Lung (tissue), 12 donors: Measurements from ENCODE around the gene EFS. TPM values are rescaled to one million over a fixed set of nuclear protein-coding genes. Genes with fewer than 3 reads are reported as not detected.

Experiments
- ATAC-seq: fragments of 200-7000 bp; cut with Tn5 transposase; one replicate; pipeline ENCODE4 v1.9.1; 2020; ENCODE audit warnings: moderate number of reproducible peaks; ENCODE audit not compliant: insufficient read depth, low FRiP score
- DNase-seq, 3 donors: peaks; one replicate each; pipeline ENCODE4 v3.0.0-alpha.2; 2013 to 2017
- H3K27ac ChIP-seq, 2 donors: one replicate each; pipeline ENCODE4 v1.5.1; 2013; ENCODE audit warnings: mild to moderate bottlenecking in 2 of 2, moderate library complexity in 2 of 2, control low read depth in 1 of 2, inconsistent platforms in 1 of 2, low read depth in 1 of 2, low read length in 1 of 2
- H3K27me3 ChIP-seq, 3 donors: one replicate each; pipeline ENCODE4 v1.5.1; 2013; ENCODE audit warnings: low read length in 2 of 3; ENCODE audit not compliant: control insufficient read depth in 3 of 3, insufficient read depth in 3 of 3
- H3K36me3 ChIP-seq, 4 donors: one replicate each; pipeline ENCODE4 v1.5.1; 2013; ENCODE audit warnings: low read length in 4 of 4, mild to moderate bottlenecking in 1 of 4, moderate library complexity in 1 of 4; ENCODE audit not compliant: control insufficient read depth in 4 of 4, insufficient read depth in 4 of 4
- H3K4me1 ChIP-seq, 5 donors: one replicate each; pipeline ENCODE4 v1.5.1; 2013; ENCODE audit warnings: low read length in 5 of 5, mild to moderate bottlenecking in 2 of 5, moderate library complexity in 1 of 5; ENCODE audit not compliant: control insufficient read depth in 5 of 5, insufficient read depth in 5 of 5
- H3K4me3 ChIP-seq: one replicate; pipeline ENCODE4 v1.5.1; 2013; ENCODE audit warnings: mild to moderate bottlenecking, control low read depth, moderate library complexity
- H3K9ac ChIP-seq, 2 donors: one replicate each; pipeline ENCODE4 v1.5.1; 2013; ENCODE audit warnings: low read length in 2 of 2, control low read depth in 1 of 2; ENCODE audit not compliant: insufficient read depth in 1 of 2
- H3K9me3 ChIP-seq, 4 donors: one replicate each; pipeline ENCODE4 v1.5.1; 2013; ENCODE audit warnings: low read length in 3 of 4, mild to moderate bottlenecking in 1 of 4, moderate library complexity in 1 of 4; ENCODE audit not compliant: control insufficient read depth in 4 of 4, insufficient read depth in 3 of 4
- CTCF ChIP-seq: IDR thresholded peaks from 2 replicates; pipeline ENCODE4 v1.5.1; 2012; ENCODE audit warnings: mild to moderate bottlenecking; ENCODE audit errors: control extremely low read depth, extremely low read depth
- WGBS, 2 donors: extraction: QIAGEN DNeasy Blood & Tissue Kit; methylation state at CpG; one replicate each; pipeline ENCODE4 v1.1.7; 2013; 5-methylcytosine and 5-hydroxymethylcytosine counted together
- polyA plus RNA-seq, 2 donors: library from polyadenylated mRNA; stranded (reverse); fragments of 200-250 nt; gene quantifications; one replicate each; pipeline ENCODE4 v1.2.1, GENCODE V29; 2013
- total RNA-seq, 2 donors: library from RNA; depleted of rRNA in 1 of 2; stranded (reverse); fragments of >200 nt in 1 of 2; gene quantifications; one replicate each; pipeline ENCODE4 v1.2.1, GENCODE V29; 2014 to 2021
- donor health status: control.
- donor health status: control.
- donor health status: Bipolar disorder and iron deficiency.
- donor health status: healthy.
- donor health status: DM: yes; HTN: yes; CAD: no.

The EFS gene
- total and polyA plus RNA-seq, 4 donors: 6.5 to 19.9 (median 12.7) TPM

- Histone ChIP-seq H3K9me3 (no peaks in the 10 kb centered on the region), H3K27me3 (no peaks in the 10 kb centered on the region), H3K9ac (no peak overlapping the region), H3K36me3 (peaks cover 0 to 30% (median 13%) of the 10 kb centered on the region in 4 donors), H3K4me1 (peaks cover 0 to 31% (median 7%) of the 10 kb centered on the region in 5 donors), H3K27ac (no peak overlapping the region), H3K4me3 (no peak overlapping the region)
- ATAC-seq: no peak
- TF ChIP-seq CTCF: no peak
- no peak for DNase-seq
- 91% methylated on average over 21 to 22 of the region's 22 CpGs for WGBS, 2 donors
These were observed 5.1 kb downstream of the EFS start for GRCh38 chr14:23359722-23360447.

GRCh38 chr14:23359167-23359626 lies 5.8 kb downstream of the EFS start:
- H3K27me3 ChIP-seq: no peaks in the 10 kb centered on the region
- no peak overlapping the region for H3K4me3 ChIP-seq
- peaks cover 0 to 30% (median 13%) of the 10 kb centered on the region in 4 donors for H3K36me3 ChIP-seq
- no peak overlapping the region for H3K9ac ChIP-seq
- no peak for TF ChIP-seq CTCF
- WGBS, 2 donors: 84 to 85% methylated on average over 10 to 11 of the region's 11 CpGs
- no peaks in the 10 kb centered on the region for H3K9me3 ChIP-seq
- H3K27ac ChIP-seq: no peak overlapping the region
- peaks cover 0 to 28% (median 6%) of the 10 kb centered on the region in 5 donors for H3K4me1 ChIP-seq
- DNase-seq (no peak), ATAC-seq (no peak)

DNA sequence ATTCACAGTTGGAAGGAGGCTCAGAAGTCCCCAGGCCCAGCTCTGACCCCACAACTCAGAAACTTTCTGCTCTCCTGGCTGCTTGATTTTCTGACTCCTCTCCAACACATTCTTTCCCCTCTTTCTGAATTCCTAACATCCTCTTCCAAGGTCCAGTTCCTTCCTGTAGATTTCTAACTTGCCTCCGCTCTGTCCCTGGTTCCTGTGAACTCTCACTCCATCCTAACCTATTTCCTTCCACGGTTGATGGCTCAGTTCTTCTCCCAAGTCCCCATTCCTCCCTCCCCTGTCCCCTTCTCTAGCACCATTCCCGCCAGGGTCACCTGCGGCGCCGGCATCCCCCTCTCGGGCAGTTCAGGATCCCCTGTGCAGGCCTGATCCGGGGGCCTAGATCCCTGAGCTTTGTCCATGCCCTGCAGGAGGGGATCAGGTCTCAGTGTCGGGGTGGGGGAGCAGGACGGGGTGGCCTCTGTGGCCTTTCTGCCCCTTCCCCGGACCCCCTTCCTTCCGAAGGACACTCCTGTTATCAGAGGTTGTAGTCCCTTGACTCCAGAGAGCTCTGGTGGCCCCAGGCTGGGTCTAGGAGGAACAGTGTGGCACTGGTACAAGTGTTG lies 6.3 kb downstream of the EFS start:
- H3K4me3 ChIP-seq: no peak overlapping the region
- peaks cover 0 to 26% (median 13%) of the 10 kb centered on the region in 4 donors for H3K36me3 ChIP-seq
- WGBS, 2 donors: 87 to 91% methylated on average over 12 of the region's 12 CpGs
- no peak overlapping the region for H3K9ac ChIP-seq
- ATAC-seq (no peak), DNase-seq (no peak)
- peaks cover 0 to 22% (median 1%) of the 10 kb centered on the region in 5 donors for H3K4me1 ChIP-seq
- no peaks in the 10 kb centered on the region for H3K27me3 ChIP-seq
- H3K27ac ChIP-seq: no peak overlapping the region
- no peaks in the 10 kb centered on the region for H3K9me3 ChIP-seq
- no peak for TF ChIP-seq CTCF
